Sigmoid colon (tissue), 7 donors: ENCODE results near the gene IKZF1. TPM values are rescaled to one million over a fixed set of nuclear protein-coding genes. Genes with fewer than 3 reads are reported as not detected.

Source experiments
- DNase-seq: peaks from one replicate; pipeline ENCODE4 v3.0.0-alpha.2; 2019
- H3K27ac ChIP-seq, 4 donors: fragments of 200-600 bp; sonication (generic); one replicate each; pipeline ENCODE4 v1.5.1; 2016 to 2019; ENCODE audit warnings: mild to moderate bottlenecking in 1 of 4
- H3K27me3 ChIP-seq, 3 donors: fragments of 200-600 bp; sonication (generic); one replicate each; pipeline ENCODE4 v1.5.1; 2019; ENCODE audit warnings: mild to moderate bottlenecking in 1 of 3
- H3K36me3 ChIP-seq, 4 donors: fragments of 200-600 bp; sonication (generic); one replicate each; pipeline ENCODE4 v1.5.1; 2016 to 2019
- H3K4me1 ChIP-seq, 4 donors: fragments of 200-600 bp; sonication (generic); one replicate each; pipeline ENCODE4 v1.5.1; 2017 to 2019
- H3K4me3 ChIP-seq, 4 donors: fragments of 200-600 bp; sonication (generic); one replicate each; pipeline ENCODE4 v1.5.1; 2017 to 2019; ENCODE audit warnings: mild to moderate bottlenecking in 2 of 4, moderate library complexity in 1 of 4
- H3K9me3 ChIP-seq, 4 donors: fragments of 200-600 bp in 3 of 4; sonication (generic) in 3 of 4; one replicate each; pipeline versions ENCODE4 v1.5.1 to v1.6.1; 2013 to 2019
- EP300 ChIP-seq, 4 donors: sonication (generic); formaldehyde crosslinking; IDR thresholded peaks; one replicate each; pipeline ENCODE4 v1.6.1; 2017; ENCODE audit warnings: antibody characterized with exemption in 4 of 4
- POLR2A ChIP-seq, 2 donors: fragments of 450-650 bp; IDR thresholded peaks; one replicate each; pipeline ENCODE4 v1.6.1; 2016; ENCODE audit warnings: antibody characterized with exemption in 2 of 2, mild to moderate bottlenecking in 2 of 2, moderate library complexity in 2 of 2
- POLR2AphosphoS5 ChIP-seq, 4 donors: sonication (generic); formaldehyde crosslinking; IDR thresholded peaks; one replicate each; pipeline ENCODE4 v1.6.1; 2017; ENCODE audit warnings: antibody characterized with exemption in 4 of 4
- WGBS, 2 donors: extraction: QIAGEN DNeasy Blood & Tissue Kit; methylation state at CpG; one replicate each; pipeline ENCODE4 v1.1.7; 2013; 5-methylcytosine and 5-hydroxymethylcytosine counted together
- intact Hi-C: fragments of 100-400 bp; cut with DNase I; formaldehyde crosslinking; loops from one replicate; pipeline ENCODE4 v1.15.1; 2023
- polyA plus RNA-seq, 3 donors: library from polyadenylated mRNA; stranded (reverse); fragments of 200-250 nt; gene quantifications; one replicate each; pipeline ENCODE4 v1.2.3, GENCODE V29; 2013
- total RNA-seq, 4 donors: library from RNA; depleted of rRNA; stranded (reverse); fragments of >200 nt; gene quantifications; one replicate each; pipeline ENCODE4 v1.1.0, GENCODE V29; 2016
- TF ChIP-seq, protein P1 (sequence below), 4 experiments: fragments of 450-650 bp in 3 of 4; fragments of 200-600 bp in 1 of 4; IDR thresholded peaks; one replicate each; pipeline ENCODE4 v1.5.1; 2016 to 2019; ENCODE audit warnings: antibody characterized with exemption in 4 of 4, mild to moderate bottlenecking in 3 of 4, moderate library complexity in 2 of 4
- donor health status: healthy with polysubstance abuse.
- donor health status: Bipolar disorder and iron deficiency.
- donor health status: healthy.

Gene IKZF1
- total and polyA plus RNA-seq, 7 donors = 1.8 to 29.9 (median 6.4) TPM

DNA sequence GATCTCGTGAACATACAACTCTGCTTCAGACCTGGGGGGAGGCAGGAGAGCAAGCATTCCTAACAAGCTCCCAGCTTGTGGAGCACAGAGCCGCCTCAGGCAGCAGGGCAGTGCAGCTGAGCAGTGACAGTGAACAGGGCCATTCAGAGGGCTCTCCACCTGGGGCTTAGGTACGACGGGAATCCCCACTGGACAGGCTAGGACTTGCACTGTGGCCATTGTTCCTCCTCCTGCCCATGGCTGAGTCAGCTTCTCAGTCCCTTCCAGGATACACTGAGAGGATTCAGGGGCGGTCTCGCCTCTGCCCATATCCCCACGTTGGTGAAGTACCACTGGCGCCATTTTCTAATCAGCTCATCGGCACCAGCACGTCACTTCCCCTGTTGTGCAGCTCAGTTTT, 74.6 kb downstream of the IKZF1 start:
- no peak for TF ChIP-seq POLR2AphosphoS5 (IDR thresholded peaks at IDR 0.05)
- no peak for TF ChIP-seq EP300 (IDR thresholded peaks at IDR 0.05)
- TF ChIP-seq POLR2A (IDR thresholded peaks at IDR 0.05) = no peak
- TF ChIP-seq, protein P1, sequence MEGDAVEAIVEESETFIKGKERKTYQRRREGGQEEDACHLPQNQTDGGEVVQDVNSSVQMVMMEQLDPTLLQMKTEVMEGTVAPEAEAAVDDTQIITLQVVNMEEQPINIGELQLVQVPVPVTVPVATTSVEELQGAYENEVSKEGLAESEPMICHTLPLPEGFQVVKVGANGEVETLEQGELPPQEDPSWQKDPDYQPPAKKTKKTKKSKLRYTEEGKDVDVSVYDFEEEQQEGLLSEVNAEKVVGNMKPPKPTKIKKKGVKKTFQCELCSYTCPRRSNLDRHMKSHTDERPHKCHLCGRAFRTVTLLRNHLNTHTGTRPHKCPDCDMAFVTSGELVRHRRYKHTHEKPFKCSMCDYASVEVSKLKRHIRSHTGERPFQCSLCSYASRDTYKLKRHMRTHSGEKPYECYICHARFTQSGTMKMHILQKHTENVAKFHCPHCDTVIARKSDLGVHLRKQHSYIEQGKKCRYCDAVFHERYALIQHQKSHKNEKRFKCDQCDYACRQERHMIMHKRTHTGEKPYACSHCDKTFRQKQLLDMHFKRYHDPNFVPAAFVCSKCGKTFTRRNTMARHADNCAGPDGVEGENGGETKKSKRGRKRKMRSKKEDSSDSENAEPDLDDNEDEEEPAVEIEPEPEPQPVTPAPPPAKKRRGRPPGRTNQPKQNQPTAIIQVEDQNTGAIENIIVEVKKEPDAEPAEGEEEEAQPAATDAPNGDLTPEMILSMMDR (IDR thresholded peaks at IDR 0.05) = no peak
- no peak overlapping the region for H3K27ac ChIP-seq
- no peaks in the 10 kb centered on the region for H3K27me3 ChIP-seq
- no peak for DNase-seq
- H3K9me3 ChIP-seq = no peaks in the 10 kb centered on the region
- 61 to 65% methylated on average over 10 of the region's 10 CpGs for WGBS, 2 donors
- no peaks in the 10 kb centered on the region for H3K4me1 ChIP-seq
- H3K36me3 ChIP-seq = no peaks in the 10 kb centered on the region
- intact Hi-C loops = no loop called here
- H3K4me3 ChIP-seq = no peak overlapping the region

GRCh38 chr7:50379539-50379938, 75.0 kb downstream of the IKZF1 start:
- no peak for DNase-seq
- 69 to 84% methylated on average over 1 of the region's 1 CpG for WGBS, 2 donors
- Histone ChIP-seq H3K36me3 (no peaks in the 10 kb centered on the region), H3K27me3 (no peaks in the 10 kb centered on the region), H3K4me3 (no peak overlapping the region), H3K9me3 (no peaks in the 10 kb centered on the region), H3K4me1 (no peaks in the 10 kb centered on the region), H3K27ac (no peak overlapping the region)
- intact Hi-C loops = no loop called here
- no peak for TF ChIP-seq POLR2AphosphoS5 (IDR thresholded peaks at IDR 0.05)
- TF ChIP-seq, protein P1 (IDR thresholded peaks at IDR 0.05) = no peak
- no peak for TF ChIP-seq EP300 (IDR thresholded peaks at IDR 0.05)
- TF ChIP-seq POLR2A (IDR thresholded peaks at IDR 0.05) = no peak

GRCh38 chr7:50382455-50382854, 77.9 kb downstream of the IKZF1 start:
- intact Hi-C loops = no loop called here
- no peak for DNase-seq
- Histone ChIP-seq H3K36me3 (no peaks in the 10 kb centered on the region), H3K27ac (no peak overlapping the region), H3K4me1 (no peaks in the 10 kb centered on the region), H3K27me3 (no peaks in the 10 kb centered on the region), H3K9me3 (no peaks in the 10 kb centered on the region), H3K4me3 (no peak overlapping the region)
- no peak for TF ChIP-seq POLR2A (IDR thresholded peaks at IDR 0.05)
- TF ChIP-seq EP300 (IDR thresholded peaks at IDR 0.05) = no peak
- no peak for TF ChIP-seq POLR2AphosphoS5 (IDR thresholded peaks at IDR 0.05)
- TF ChIP-seq, protein P1 (IDR thresholded peaks at IDR 0.05) = no peak
- 90% methylated on average over 21 of the region's 21 CpGs for WGBS, 2 donors

DNA sequence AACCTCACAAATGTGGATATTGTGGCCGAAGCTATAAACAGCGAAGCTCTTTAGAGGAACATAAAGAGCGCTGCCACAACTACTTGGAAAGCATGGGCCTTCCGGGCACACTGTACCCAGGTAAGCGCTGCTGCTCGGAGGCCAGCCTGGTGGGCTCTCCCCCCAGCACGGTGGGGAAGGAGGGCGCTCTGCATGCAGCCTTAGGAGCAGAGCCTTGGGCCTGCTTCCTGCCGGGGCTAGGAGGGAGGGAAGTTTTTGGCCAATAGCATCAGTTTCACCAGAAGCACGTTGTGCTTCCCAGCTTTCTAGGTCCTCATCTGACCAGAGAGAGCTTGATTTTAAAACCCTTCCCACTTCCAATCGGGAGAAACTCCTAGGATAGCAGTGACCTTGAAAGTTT, 82.8 kb downstream of the IKZF1 start:
- WGBS, 2 donors = 79 to 85% methylated on average over 11 of the region's 11 CpGs
- TF ChIP-seq, protein P1 (IDR thresholded peaks at IDR 0.05) = no peak
- TF ChIP-seq POLR2A (IDR thresholded peaks at IDR 0.05) = no peak
- no peak for TF ChIP-seq EP300 (IDR thresholded peaks at IDR 0.05)
- TF ChIP-seq POLR2AphosphoS5 (IDR thresholded peaks at IDR 0.05) = no peak

DNA sequence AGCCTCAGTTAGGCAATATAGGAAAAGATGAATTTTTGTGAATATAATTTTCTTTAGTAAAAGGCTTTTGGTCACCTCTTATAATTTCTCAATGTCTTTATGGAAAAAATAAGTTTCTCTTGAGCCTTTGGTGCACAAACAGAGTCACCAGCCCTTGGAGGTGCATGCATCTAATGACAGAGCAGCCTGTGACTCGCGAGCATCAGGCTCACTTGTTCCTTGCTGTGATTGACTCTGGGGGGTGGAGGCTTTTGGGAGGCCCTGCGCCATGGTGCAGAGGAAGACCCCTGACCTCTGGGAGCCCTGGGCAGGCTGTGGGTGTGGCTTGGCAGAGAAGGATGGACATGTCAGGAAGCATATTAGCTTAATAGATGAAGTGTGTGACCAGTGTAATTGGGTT, 85.4 kb downstream of the IKZF1 start:
- 82 to 87% methylated on average over 3 of the region's 3 CpGs for WGBS, 2 donors
- H3K27me3 ChIP-seq = no peaks in the 10 kb centered on the region
- H3K4me3 ChIP-seq = no peak overlapping the region
- H3K4me1 ChIP-seq = no peaks in the 10 kb centered on the region
- TF ChIP-seq, protein P1 (IDR thresholded peaks at IDR 0.05) = no peak
- TF ChIP-seq POLR2AphosphoS5 (IDR thresholded peaks at IDR 0.05) = no peak
- TF ChIP-seq POLR2A (IDR thresholded peaks at IDR 0.05) = no peak
- TF ChIP-seq EP300 (IDR thresholded peaks at IDR 0.05) = no peak
- H3K36me3 ChIP-seq = no peaks in the 10 kb centered on the region
- no peaks in the 10 kb centered on the region for H3K9me3 ChIP-seq
- intact Hi-C loops = no loop called here
- no peak overlapping the region for H3K27ac ChIP-seq
- no peak for DNase-seq

More for the DNA sequence above, 82.8 kb downstream of the IKZF1 start:
- DNase-seq = no peak
- no peak overlapping the region for H3K4me3 ChIP-seq
- H3K4me1 ChIP-seq = no peaks in the 10 kb centered on the region
- H3K36me3 ChIP-seq = no peaks in the 10 kb centered on the region
- intact Hi-C loops = no loop called here
- no peaks in the 10 kb centered on the region for H3K9me3 ChIP-seq
- no peaks in the 10 kb centered on the region for H3K27me3 ChIP-seq
- no peak overlapping the region for H3K27ac ChIP-seq
